Activated CD4-positive, CD25-positive, alpha-beta regulatory T cell treated with anti-CD3 and anti-CD28 coated beads, Interleukin-2, amount 50 U/mL, for 24 hours (primary cell): ENCODE measurements around the gene SUPT4H1.
"Not testable (repeated sequence)": the region's sequence is repeated elsewhere in the genome, so short reads cannot be mapped to it uniquely, and the experiment has no call there.

Source experiments
- ATAC-seq, 2 donors: fragments of 150-1000 bp; cut with Tn5 transposase; one replicate each; pipeline ENCODE4 v1.10.0; 2021; ENCODE audit warnings: mild to moderate bottlenecking in 1 of 2, moderate library complexity in 1 of 2

Gene SUPT4H1

GRCh38 chr17:58362368-58363014 lies 10.5 kb upstream of the SUPT4H1 start:
- ATAC-seq, result no peak

GRCh38 chr17:58360296-58361063 lies 8.5 kb upstream of the SUPT4H1 start:
- no peak for ATAC-seq

DNA sequence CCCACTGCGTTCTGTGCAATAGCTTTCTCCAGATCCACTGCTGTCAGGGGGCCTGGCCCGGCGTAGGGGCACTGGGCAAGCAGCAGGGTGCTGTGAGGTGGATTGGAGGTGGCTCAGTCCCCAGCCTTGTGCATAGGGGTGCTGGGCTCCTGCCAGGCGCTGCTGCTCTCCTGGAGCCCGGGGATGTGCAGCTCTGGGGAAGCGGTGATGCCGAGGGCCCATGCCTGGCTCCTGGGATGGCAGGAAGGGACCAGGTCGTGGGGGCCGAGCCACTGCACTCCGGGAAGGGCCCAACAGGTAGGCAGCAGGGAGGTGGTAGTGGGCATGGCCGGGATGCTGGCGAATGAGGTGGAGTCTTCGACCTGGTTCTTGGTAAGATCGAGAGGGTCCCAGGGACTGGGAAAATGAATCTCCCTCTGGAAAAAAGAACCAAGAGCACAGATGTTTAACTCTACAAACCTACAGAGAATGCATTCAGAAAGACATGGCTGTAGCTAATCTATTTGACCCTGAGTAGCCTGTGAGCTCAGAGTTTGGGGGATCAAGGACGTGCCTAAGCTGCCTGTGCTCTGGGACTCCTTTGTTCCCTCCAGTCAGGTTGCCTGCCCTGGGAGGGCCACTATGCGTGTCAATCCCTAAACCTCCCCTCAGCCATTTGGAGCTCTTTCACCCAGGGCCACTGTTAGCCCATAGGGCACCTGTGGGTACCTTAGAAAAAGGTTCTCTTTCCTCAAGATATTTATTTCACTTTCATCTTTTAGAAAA lies 6.6 kb upstream of the SUPT4H1 start:
- ATAC-seq, result no peak

DNA sequence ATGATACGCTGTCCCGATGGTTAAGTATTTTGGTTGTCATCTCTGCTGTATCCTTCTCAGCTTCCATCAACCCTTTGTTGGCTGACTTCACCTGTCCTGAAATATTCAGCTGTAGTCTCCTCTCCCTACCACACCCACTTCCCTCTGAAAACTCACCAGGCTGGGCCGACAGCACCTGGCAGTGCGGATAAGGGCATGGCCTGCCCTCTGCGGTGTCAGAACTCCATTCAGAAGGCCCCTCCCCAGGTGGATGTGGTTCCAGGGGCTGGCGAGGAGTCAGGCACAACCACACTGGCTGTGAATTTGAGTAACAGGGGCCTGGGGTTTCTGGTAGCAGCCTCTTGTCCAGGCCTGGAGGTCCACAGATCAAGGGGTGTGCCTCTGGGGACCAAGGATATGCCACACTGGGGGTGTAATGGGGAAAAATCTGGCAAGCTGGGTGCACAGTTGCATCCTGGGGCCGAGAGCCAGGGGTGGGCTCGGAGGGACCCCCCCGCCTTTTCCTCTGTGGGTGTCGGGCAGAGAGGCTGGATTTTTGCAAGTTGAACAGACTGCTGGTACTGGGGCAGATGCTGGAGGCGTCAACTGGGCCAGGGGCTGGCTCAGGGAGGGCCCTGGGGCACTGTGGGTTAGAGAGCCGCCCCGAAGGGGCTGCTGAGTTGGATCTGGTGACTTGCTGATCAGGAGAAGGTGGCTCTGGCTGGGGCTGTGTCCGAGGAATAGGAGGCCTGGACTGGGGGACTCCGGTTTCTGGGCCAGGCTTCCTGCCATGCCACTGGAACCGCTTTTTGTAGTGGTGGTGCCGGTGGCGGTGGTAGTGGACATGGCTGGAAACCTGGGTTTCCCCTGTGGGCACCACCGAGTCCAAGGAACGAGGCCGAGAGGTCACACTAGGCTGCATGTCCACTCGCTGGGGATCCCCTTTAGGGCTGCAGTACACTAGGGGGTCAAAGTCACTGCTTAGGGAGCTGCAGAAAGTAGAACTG lies 5.6 kb upstream of the SUPT4H1 start:
- no peak for ATAC-seq

DNA sequence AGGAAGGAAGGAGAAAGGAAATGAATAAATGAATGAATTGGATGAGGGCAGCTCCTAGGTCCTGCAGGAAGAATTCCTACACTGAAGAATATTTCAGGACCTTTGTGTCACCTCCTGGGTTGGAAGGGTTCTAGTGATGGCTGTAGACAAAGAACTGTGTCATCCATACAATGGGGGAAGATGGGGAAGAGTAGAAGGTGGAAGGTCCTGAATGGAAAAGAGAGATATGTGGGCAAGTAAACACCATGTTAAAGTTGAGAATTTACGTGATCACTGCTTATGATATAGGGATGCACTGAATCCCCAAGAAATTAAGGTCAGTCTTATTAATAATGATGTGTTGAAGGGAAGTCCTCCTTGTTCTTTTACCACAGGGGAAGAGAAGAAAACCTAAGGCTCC lies 4.2 kb upstream of the SUPT4H1 start:
- ATAC-seq, result no peak

DNA sequence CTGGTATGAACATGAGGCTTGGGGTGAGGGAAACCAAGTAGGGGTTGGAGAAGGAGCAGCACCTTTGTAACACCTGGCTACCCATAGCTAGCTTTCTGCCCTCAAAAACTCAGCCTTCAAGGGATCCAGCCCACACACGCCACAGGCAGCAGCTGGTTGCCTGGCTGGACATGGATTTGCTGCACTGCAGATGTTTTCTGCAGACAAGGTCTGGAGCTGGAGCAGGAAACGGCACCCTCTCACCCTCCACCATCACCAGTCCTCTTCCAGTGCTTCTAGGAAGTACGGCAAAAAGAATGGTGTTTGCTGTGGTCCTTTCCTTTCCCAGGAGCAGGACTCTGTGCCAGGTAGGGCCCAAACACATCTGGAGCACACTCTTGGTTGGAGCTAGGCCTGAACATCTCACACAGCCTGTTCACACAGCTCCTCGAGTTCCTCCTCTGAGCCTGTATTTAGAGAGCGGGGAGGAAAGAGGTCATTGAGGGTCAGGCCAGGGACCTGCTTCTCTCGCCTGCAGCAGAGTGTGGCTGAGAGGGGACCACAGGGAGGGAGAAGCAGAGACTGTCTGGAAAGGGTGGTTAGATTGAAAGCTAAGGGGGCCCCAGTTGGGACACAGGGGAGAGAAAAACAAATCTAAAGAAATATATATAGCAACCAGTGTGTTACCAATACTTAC lies 2.7 kb upstream of the SUPT4H1 start:
- ATAC-seq, result no peak

GRCh38 chr17:58353389-58353825 lies 1.4 kb upstream of the SUPT4H1 start:
- peak; percentile 4 to 19 for ATAC-seq

GRCh38 chr17:58352596-58353388 lies 791 bp upstream of the SUPT4H1 start:
- no peak for ATAC-seq

DNA sequence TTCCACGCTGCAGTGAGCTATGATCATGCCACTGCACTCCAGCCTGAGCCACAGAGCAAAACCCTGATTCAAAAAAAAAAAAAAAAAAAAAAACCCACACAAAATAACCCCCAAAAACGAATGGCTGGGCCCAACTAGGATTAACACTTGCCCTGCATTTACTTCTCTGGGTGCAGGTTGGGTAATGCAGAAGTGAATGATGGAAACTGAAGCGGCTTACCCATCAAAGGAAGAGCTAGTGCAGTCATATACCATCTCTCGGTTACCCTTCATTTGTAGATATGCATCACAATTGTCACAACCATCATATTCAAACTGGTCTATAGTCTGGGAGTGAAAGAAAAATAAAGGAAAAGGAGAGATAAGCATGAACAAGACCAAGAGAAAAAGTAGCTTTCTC lies 819 bp downstream of the SUPT4H1 start:
- ATAC-seq, result no peak

- no peak for ATAC-seq
Observed at GRCh38 chr17:58348038-58348437, 4.0 kb downstream of the SUPT4H1 start.

DNA sequence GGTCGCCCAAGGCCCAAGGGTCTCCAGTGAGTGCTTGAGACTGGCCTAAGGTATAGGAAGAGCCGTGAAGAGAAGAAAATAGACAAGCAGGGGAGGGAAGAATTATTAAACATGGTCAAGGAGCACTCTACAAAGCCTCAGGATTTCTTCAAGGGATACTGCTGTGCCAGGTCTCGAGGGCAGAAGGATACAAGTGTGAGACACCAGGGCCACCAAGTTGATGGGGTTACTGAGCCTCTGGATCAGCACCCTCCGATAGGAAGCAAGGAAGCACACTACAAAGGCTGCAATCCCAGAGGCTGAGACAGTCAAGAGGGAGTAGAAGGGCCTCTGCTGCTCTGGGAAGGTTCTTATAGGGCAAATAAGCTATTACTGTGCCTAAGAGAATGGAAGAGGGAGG lies 6.5 kb downstream of the SUPT4H1 start:
- no peak for ATAC-seq

GRCh38 chr17:58344791-58345157 lies 7.2 kb downstream of the SUPT4H1 start:
- ATAC-seq, result peak; percentile 73 to 79

DNA sequence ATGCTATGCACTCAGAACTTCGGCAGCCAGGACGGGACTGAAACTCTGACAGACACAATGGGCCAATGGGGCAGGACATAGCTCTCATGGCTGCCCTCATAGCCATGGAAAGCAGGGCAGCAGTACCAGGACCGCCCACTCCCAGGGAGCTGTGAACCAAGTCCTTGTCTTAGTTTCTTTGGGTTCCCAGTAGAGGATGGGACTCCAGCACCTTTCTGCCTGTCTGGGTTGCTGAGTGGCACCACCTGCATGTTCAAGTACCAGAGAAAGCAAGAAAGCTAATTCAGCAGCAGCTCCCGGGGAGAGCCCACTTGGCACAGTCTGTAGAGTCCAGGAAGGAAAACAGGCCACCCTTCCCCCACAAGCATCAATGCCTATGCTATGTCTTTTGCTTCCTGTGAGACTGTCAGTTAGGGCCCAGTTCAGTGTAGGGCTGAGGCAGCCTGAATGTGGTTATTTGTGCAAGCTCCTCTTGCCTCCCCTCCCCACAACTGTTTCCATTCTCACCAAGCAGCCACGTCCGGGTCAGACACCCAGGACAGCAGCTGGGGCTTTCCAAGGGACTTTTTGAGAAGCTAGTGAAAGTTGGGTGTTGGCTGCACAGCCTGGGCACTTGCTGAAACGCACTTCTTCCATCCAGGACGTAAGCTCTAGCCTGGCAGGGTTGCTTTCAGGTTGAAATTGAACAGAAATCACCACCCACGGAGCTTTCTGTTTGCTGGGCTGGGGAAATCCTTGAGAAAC lies 7.8 kb downstream of the SUPT4H1 start:
- ATAC-seq, result peak; percentile 88 to 90

GRCh38 chr17:58343131-58343530 lies 8.9 kb downstream of the SUPT4H1 start:
- no peak for ATAC-seq

DNA sequence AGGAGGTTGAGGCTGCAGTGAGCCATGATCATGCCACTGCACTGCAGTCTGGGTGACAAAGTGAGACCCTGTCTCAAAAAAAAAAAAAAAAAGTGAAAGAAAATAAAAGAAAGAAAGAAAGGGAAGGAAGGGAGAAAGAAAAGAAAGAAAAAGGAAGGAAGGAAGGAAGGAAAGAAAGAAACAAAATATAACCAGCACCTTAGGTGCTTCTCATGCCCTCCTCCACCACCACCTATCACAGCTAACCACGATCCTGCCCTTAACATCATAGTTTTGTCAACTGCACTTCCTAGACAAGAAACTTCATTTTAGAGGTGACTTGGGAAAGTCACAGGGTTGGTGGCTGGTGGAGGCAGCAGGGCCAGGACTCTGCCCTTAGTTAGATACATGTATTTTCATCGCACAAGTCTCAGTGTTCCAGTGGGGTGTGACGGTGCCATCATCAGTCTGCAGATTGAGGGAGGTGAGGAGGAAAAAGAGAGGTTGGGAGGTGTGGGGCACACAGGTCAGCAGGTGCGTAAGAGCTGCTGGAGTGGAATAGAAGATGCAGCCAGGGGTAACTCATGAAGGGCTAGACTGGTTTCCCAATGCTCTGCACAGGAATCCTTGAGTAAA lies 10.0 kb downstream of the SUPT4H1 start:
- no peak for ATAC-seq

DNA sequence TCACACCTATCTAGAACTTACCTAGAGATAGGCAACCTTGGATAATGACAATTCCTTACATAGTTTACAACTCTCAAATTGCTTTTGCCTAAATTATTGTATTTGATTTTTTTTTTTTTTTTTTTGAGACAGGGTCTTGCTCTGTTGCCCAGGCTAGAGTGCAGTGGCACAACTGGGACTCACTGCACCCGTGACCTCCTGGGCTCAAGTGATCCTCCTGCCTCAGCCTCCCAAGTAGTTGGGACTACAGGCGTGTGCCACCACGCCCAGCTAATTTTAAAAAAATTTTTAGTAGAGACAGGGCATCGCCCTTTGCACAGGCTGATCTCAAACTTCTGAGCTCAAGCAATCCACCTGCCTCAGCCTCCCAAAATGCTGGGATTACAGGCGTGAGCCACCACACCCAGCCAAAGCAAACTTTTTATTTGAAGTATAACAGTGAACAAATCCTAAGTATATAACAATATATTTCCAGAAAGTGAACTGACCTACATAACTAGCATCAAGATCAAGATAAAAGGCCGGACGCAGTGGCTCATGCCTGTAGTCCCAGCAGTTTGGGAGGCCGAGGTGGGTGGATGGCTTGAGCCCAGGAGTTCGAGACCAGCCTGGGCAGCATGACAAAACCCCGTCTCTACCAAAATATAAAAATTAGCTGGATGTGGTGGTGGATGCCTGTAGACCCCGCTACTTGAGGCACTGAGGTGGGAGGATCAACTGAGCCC lies 10.7 kb downstream of the SUPT4H1 start:
- not testable (repeated sequence) for ATAC-seq

GRCh38 chr17:58340405-58340876 lies 11.6 kb downstream of the SUPT4H1 start:
- no peak for ATAC-seq

GRCh38 chr17:58339755-58340404 lies 12.1 kb downstream of the SUPT4H1 start:
- no peak for ATAC-seq
